PFSK-1 (cell line): ENCODE measurements around the gene SUPT6H.

Experiments
- FOXP2 ChIP-seq: optimal IDR thresholded peaks from 2 replicates; pipeline ENCODE3; 2011; ENCODE audit warnings: borderline replicate concordance, control low read depth, inconsistent platforms; ENCODE audit not compliant: insufficient read depth; ENCODE audit errors: extremely low read length, extremely low read depth
- POLR2AphosphoS5 ChIP-seq: IDR thresholded peaks from 2 replicates; pipeline ENCODE4 v1.6.1; 2012; ENCODE audit warnings: low read depth, mild to moderate bottlenecking, control low read depth, low read length, moderate library complexity
- REST ChIP-seq, 2 experiments: IDR thresholded peaks; 2 replicates each; pipeline versions ENCODE4 v1.6.1 to v1.8.0; 2011 to 2012; ENCODE audit warnings: low read depth in 2 of 2, low read length in 2 of 2, control low read depth in 1 of 2, inconsistent platforms in 1 of 2, mild to moderate bottlenecking in 1 of 2, moderate library complexity in 1 of 2; ENCODE audit not compliant: insufficient read depth in 1 of 2
- SIN3A ChIP-seq: IDR thresholded peaks from 2 replicates; pipeline ENCODE4 v1.6.1; 2012; ENCODE audit warnings: mild to moderate bottlenecking, low read length, moderate library complexity, borderline replicate concordance; ENCODE audit not compliant: insufficient read depth
- TAF1 ChIP-seq: IDR thresholded peaks from 2 replicates; pipeline ENCODE4 v1.6.1; 2012; ENCODE audit warnings: low read length, control low read depth, borderline replicate concordance; ENCODE audit not compliant: insufficient read depth

Gene SUPT6H

GRCh38 chr17:28737316-28737715 lies 75.3 kb downstream of the SUPT6H start:
- TF ChIP-seq FOXP2 (no peak), SIN3A (no peak), REST (IDR thresholded peaks at IDR 0.05; ENCODE audit: insufficient read depth in 1 of 2, low read depth in 2 of 2, low read length in 2 of 2) (no peak), POLR2AphosphoS5 (no peak), TAF1 (no peak)

DNA sequence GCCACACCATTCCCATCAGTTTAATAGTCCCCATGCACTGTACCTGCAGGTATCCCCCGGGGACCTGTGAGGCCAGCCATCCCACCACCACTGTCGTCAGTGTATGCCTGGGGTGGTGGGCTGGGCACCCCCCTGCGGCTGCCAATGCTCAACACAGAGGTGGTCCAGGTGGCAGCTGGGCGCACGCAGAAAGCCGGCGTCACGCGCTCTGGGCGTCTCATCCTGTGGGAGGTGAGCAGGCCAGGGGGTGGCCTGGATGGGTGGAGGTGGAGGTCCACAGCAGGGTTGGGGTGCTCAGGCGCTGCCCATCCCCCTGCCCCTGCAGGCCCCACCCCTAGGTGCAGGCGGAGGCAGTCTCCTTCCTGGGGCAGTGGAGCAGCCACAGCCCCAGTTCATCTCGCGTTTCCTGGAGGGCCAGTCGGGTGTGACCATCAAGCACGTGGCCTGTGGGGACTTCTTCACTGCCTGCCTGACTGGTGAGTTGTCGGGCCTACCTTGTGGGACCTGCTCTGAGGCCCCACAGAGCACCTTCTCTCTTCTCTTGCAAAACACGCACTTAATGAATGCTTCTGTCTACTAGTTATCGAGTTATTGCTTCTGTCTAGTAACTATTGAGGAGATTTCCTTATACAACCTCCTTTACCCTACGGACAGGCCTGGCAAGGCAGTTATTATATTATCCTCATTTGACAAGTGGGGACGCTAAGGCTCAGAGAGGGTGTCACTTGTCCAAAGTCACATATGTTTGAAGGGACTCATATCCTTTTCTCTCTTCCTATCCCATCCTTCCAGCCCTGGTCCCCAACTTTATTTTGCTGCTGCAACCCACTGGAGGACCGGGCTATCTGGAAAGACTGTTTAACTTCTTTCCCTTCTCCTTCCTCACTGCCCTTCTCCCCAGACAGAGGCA lies 76.0 kb downstream of the SUPT6H start:
- no peak for TF ChIP-seq REST (IDR thresholded peaks at IDR 0.05; ENCODE audit: insufficient read depth in 1 of 2, low read depth in 2 of 2, low read length in 2 of 2)
- TF ChIP-seq TAF1, result no peak
- no peak for TF ChIP-seq POLR2AphosphoS5

DNA sequence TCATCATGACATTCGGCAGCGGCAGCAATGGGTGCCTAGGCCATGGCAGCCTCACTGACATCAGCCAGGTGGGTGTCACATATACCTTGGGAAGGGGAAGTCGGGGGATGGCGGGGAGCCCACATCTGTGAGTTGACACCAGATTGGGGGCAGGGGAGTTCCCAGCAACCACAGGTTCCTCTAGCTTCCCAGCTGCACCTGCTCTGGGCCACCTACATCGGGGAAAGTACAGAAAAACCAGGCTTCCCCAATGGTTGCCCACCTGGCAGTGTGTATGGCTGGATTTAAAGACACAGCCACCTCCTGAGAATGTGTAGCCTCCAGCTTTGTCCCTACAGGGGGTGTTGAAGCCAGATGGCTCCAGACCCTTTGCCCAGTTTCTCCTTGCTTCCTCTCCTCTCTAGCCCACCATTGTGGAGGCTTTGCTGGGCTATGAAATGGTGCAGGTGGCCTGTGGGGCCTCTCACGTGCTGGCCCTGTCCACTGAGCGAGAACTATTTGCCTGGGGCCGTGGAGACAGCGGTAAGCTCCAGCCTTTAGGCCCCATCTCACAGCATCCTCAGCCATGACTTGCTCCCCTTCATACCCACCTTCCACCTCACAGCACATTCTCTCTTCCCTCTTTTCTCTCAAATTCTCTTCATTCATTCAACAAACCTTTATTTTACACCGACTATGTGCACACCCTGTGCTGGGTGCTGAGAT lies 76.8 kb downstream of the SUPT6H start:
- TF ChIP-seq TAF1 (no peak), REST (IDR thresholded peaks at IDR 0.05; ENCODE audit: insufficient read depth in 1 of 2, low read depth in 2 of 2, low read length in 2 of 2) (no peak), SIN3A (no peak), FOXP2 (no peak), POLR2AphosphoS5 (no peak)

GRCh38 chr17:28740406-28741357 lies 78.7 kb downstream of the SUPT6H start:
- TF ChIP-seq SIN3A, result no peak
- TF ChIP-seq TAF1, result no peak
- TF ChIP-seq REST (IDR thresholded peaks at IDR 0.05; ENCODE audit: insufficient read depth in 1 of 2, low read depth in 2 of 2, low read length in 2 of 2), result no peak
- no peak for TF ChIP-seq FOXP2
- no peak for TF ChIP-seq POLR2AphosphoS5
